GM12891 (cell line): ENCODE data around the gene IRF8.

Experiments
- PAX5 ChIP-seq: IDR thresholded peaks from 2 replicates; pipeline ENCODE4 v1.6.1; 2011; ENCODE audit warnings: low read length, moderate library complexity, mild to moderate bottlenecking; ENCODE audit not compliant: insufficient read depth, severe bottlenecking
- POLR2A ChIP-seq: IDR thresholded peaks from 2 replicates; pipeline ENCODE4 v1.6.1; 2011; ENCODE audit warnings: low read depth, low read length, control low read depth
- POLR2AphosphoS5 ChIP-seq: IDR thresholded peaks from 2 replicates; pipeline ENCODE4 v1.6.1; 2011; ENCODE audit warnings: low read depth, low read length, control low read depth
- POU2F2 ChIP-seq: IDR thresholded peaks from 2 replicates; pipeline ENCODE4 v1.6.1; 2011; ENCODE audit warnings: low read depth, mild to moderate bottlenecking, control low read depth, low read length, moderate library complexity
- TAF1 ChIP-seq: IDR thresholded peaks from 2 replicates; pipeline ENCODE4 v1.6.1; 2011; ENCODE audit warnings: low read depth, low read length, control low read depth

GRCh38 chr16:85891033-85891775 lies 7.8 kb upstream of the IRF8 start:
- TF ChIP-seq POLR2AphosphoS5 = no peak
- no peak for TF ChIP-seq POLR2A
- TF ChIP-seq TAF1 = no peak
- no peak for TF ChIP-seq POU2F2
- TF ChIP-seq PAX5 = no peak
